ENCODE data around the gene PLA2G6.

The PLA2G6 gene

GRCh38 chr22:38110863-38111852 is 70.5 kb downstream of the PLA2G6 start:
- DNase-seq (ENCODE audit: low read depth in 3 of 3) = no peak

- no peak for DNase-seq (ENCODE audit: low read depth in 3 of 3)
Observed at GRCh38 chr22:38110008-38110862, 71.4 kb downstream of the PLA2G6 start, which contains the start of gene BAIAP2L2. Gene BAIAP2L2, minus strand, starts transcription at chr22:38110684. Its CDS starts 159 bp downstream, at chr22:38110525.

- no peak for DNase-seq (ENCODE audit: low read depth in 3 of 3)
Observed at GRCh38 chr22:38109371-38110001, 72.1 kb downstream of the PLA2G6 start.

- no peak for DNase-seq (ENCODE audit: low read depth in 3 of 3)
Observed at GRCh38 chr22:38108561-38109319, 72.9 kb downstream of the PLA2G6 start.

GRCh38 chr22:38107692-38108515 is 73.7 kb downstream of the PLA2G6 start:
- no peak for DNase-seq (ENCODE audit: low read depth in 3 of 3)

GRCh38 chr22:38106814-38107578 is 74.6 kb downstream of the PLA2G6 start:
- DNase-seq (ENCODE audit: low read depth in 3 of 3) = no peak

- no peak for DNase-seq (ENCODE audit: low read depth in 3 of 3)
Observed at GRCh38 chr22:38104084-38104483, 77.5 kb downstream of the PLA2G6 start.

GRCh38 chr22:38103641-38104040 is 78.0 kb downstream of the PLA2G6 start:
- DNase-seq (ENCODE audit: low read depth in 3 of 3) = no peak

GRCh38 chr22:38098410-38099249 is 83.0 kb downstream of the PLA2G6 start:
- DNase-seq (ENCODE audit: low read depth in 3 of 3) = no peak

GRCh38 chr22:38097557-38098409 is 83.8 kb downstream of the PLA2G6 start:
- no peak for DNase-seq (ENCODE audit: low read depth in 3 of 3)

- no peak for DNase-seq (ENCODE audit: low read depth in 3 of 3)
Observed at GRCh38 chr22:38097058-38097457, 84.6 kb downstream of the PLA2G6 start.

GRCh38 chr22:38089474-38089851 is 92.2 kb downstream of the PLA2G6 start:
- DNase-seq (ENCODE audit: low read depth in 3 of 3) = no peak

GRCh38 chr22:38088629-38089473 is 92.8 kb downstream of the PLA2G6 start:
- DNase-seq (ENCODE audit: low read depth in 3 of 3) = no peak

GRCh38 chr22:38087855-38088254 is 93.8 kb downstream of the PLA2G6 start:
- no peak for DNase-seq (ENCODE audit: low read depth in 3 of 3)

- no peak for DNase-seq (ENCODE audit: low read depth in 3 of 3)
Observed at GRCh38 chr22:38086942-38087341, 94.7 kb downstream of the PLA2G6 start.

GRCh38 chr22:38086001-38086845 is 95.4 kb downstream of the PLA2G6 start:
- no peak for DNase-seq (ENCODE audit: low read depth in 3 of 3)

Measured in stimulated activated CD4-positive, alpha-beta T cell treated with anti-CD3 and anti-CD28 coated beads, TNF-alpha, amount 100 ng/mL, for 24 hours (primary cell).